SK-N-MC (cell line): ENCODE measurements around the gene RNU1-2.
"Not testable (repeated sequence)": the region's sequence is repeated elsewhere in the genome, so short reads cannot be mapped to it uniquely, and the experiment has no call there.

ENCODE experiments used
- DNase-seq: peaks from one replicate; pipeline ENCODE4 v3.0.0-alpha.2; 2011; ENCODE audit warnings: low read depth, low spot score
- H3K27ac ChIP-seq: fragments of 200-600 bp; sonication (generic); 2 replicates; pipeline ENCODE4 v1.5.1; 2016; ENCODE audit warnings: mixed run types
- H3K36me3 ChIP-seq: fragments of 200-600 bp; sonication (generic); 2 replicates; pipeline ENCODE4 v1.6.1; 2017; ENCODE audit warnings: antibody characterized with exemption, low read length, mixed read lengths; ENCODE audit not compliant: insufficient read depth
- H3K4me3 ChIP-seq: fragments of 200-600 bp; sonication (generic); 2 replicates; pipeline ENCODE4 v1.5.1; 2016
- H3K9ac ChIP-seq: fragments of 200-600 bp; sonication (generic); 2 replicates; pipeline ENCODE4 v1.8.0; 2017; ENCODE audit warnings: mixed run types, mixed read lengths; ENCODE audit not compliant: insufficient read length
- H3K9me3 ChIP-seq: fragments of 200-600 bp; sonication (generic); 2 replicates; pipeline ENCODE4 v1.6.1; 2017; ENCODE audit warnings: low read depth, mild to moderate bottlenecking, antibody characterized with exemption, low read length, moderate library complexity, mixed read lengths
- EZH2 ChIP-seq: fragments of 200-600 bp; sonication (generic); IDR thresholded peaks from one replicate; pipeline ENCODE4 v1.6.1; 2017; ENCODE audit warnings: antibody characterized with exemption
- FOXP2 ChIP-seq: optimal IDR thresholded peaks from 2 replicates; pipeline ENCODE3; 2011; ENCODE audit warnings: mild to moderate bottlenecking, moderate library complexity; ENCODE audit not compliant: insufficient read depth; ENCODE audit errors: extremely low read length, control extremely low read depth
- POLR2AphosphoS5 ChIP-seq: IDR thresholded peaks from 2 replicates; pipeline ENCODE4 v1.6.1; 2012; ENCODE audit warnings: mild to moderate bottlenecking, low read depth, low read length, borderline replicate concordance

The RNU1-2 gene

GRCh38 chr1:16944038-16944437 lies 48.3 kb downstream of the RNU1-2 start:
- Histone ChIP-seq H3K4me3 (no peak overlapping the region), H3K36me3 (no peaks in the 10 kb centered on the region), H3K27ac (no peak overlapping the region), H3K9ac (no peak overlapping the region), H3K9me3 (no peaks in the 10 kb centered on the region)
- TF ChIP-seq EZH2 = no peak
- no peak for TF ChIP-seq POLR2AphosphoS5
- TF ChIP-seq FOXP2 = no peak
- DNase-seq = no peak

- not testable (repeated sequence) for H3K9me3 ChIP-seq, H3K27ac ChIP-seq, H3K4me3 ChIP-seq, DNase-seq, H3K36me3 ChIP-seq, H3K9ac ChIP-seq
Measured at GRCh38 chr1:16945512-16945911, 49.7 kb downstream of the RNU1-2 start.
